Smooth muscle cell (in vitro differentiated cells): ENCODE measurements around the gene SYNM. TPM values are rescaled to one million over a fixed set of nuclear protein-coding genes. Genes with fewer than 3 reads are reported as not detected.

Source experiments
- DNase-seq: peaks from one replicate; lab custom pipeline; 2025; ENCODE audit not compliant: unreplicated experiment; lab: John Stamatoyannopoulos, UW
- H2AFZ ChIP-seq: fragments of 200-600 bp; sonication (generic); 2 replicates; pipeline ENCODE4 v1.6.0; 2016; ENCODE audit warnings: antibody characterized with exemption, low read depth, mild to moderate bottlenecking
- H3F3A ChIP-seq: fragments of 200-600 bp; sonication (generic); 2 replicates; pipeline ENCODE4 v1.6.0; 2017; ENCODE audit warnings: antibody characterized with exemption, low read depth
- H3K27ac ChIP-seq: fragments of 200-600 bp; sonication (generic); 2 replicates; pipeline ENCODE4 v1.5.1; 2016; ENCODE audit warnings: low read depth, mild to moderate bottlenecking
- H3K27me3 ChIP-seq: fragments of 200-600 bp; sonication (generic); 2 replicates; pipeline ENCODE4 v1.6.1; 2016; ENCODE audit warnings: low read depth, mild to moderate bottlenecking
- H3K36me3 ChIP-seq: fragments of 200-600 bp; sonication (generic); 2 replicates; pipeline ENCODE4 v1.5.1; 2016; ENCODE audit warnings: low read depth
- H3K4me1 ChIP-seq: fragments of 200-600 bp; sonication (generic); 2 replicates; pipeline ENCODE4 v1.5.1; 2016; ENCODE audit warnings: low read depth
- H3K4me2 ChIP-seq: fragments of 200-600 bp; sonication (generic); 2 replicates; pipeline ENCODE4 v1.6.0; 2016; ENCODE audit warnings: mild to moderate bottlenecking
- H3K4me3 ChIP-seq: fragments of 200-600 bp; sonication (generic); 2 replicates; pipeline ENCODE4 v1.5.1; 2016; ENCODE audit warnings: mild to moderate bottlenecking
- H3K79me2 ChIP-seq: fragments of 200-600 bp; sonication (generic); 2 replicates; pipeline ENCODE4 v1.6.0; 2016; ENCODE audit warnings: low read depth, mild to moderate bottlenecking
- H3K9ac ChIP-seq: fragments of 200-600 bp; sonication (generic); 2 replicates; pipeline ENCODE4 v1.6.0; 2016; ENCODE audit warnings: low read depth
- H3K9me3 ChIP-seq: fragments of 200-600 bp; sonication (generic); replicated peaks from 2 replicates; pipeline ENCODE4 v1.5.1; 2016; ENCODE audit warnings: low read depth
- H4K20me1 ChIP-seq: fragments of 200-600 bp; sonication (generic); 2 replicates; pipeline ENCODE4 v1.6.0; 2016; ENCODE audit warnings: low read depth
- WGBS: methylation state at CpG from one replicate; pipeline ENCODE4 v1.1.7; 2016; ENCODE audit warnings: low lambda C conversion rate; 5-methylcytosine and 5-hydroxymethylcytosine counted together
- polyA plus RNA-seq: library from polyadenylated mRNA; unstranded; fragments of >200 nt; fragmentation: Nextera tagmentation; extraction: Ambion mirVana; gene quantifications from 2 replicates; pipeline ENCODE4 v1.2.1, GENCODE V29; 2016
- total RNA-seq: library from RNA; depleted of rRNA; stranded (reverse); fragments of >200 nt; gene quantifications from 2 replicates; pipeline ENCODE4 v1.2.3, GENCODE V29; 2014
- TF ChIP-seq, protein P1 (sequence below): fragments of 200-600 bp; sonication (generic); IDR thresholded peaks from 2 replicates; pipeline ENCODE4 v1.5.1; 2017; ENCODE audit warnings: borderline replicate concordance, mild to moderate bottlenecking, antibody characterized with exemption; ENCODE audit not compliant: insufficient read depth, poor library complexity, severe bottlenecking

SYNM gene
- total and polyA plus RNA-seq, 2 experiments from 2014 or later: 1.3 to 3.0 TPM

- 97% methylated on average over 3 of the region's 3 CpGs for WGBS
- Histone ChIP-seq H3K27ac (no peak overlapping the region), H3K4me1 (peaks cover 4% of the 10 kb centered on the region), H4K20me1 (no peaks in the 10 kb centered on the region), H3K36me3 (peaks cover 3% of the 10 kb centered on the region), H3K9ac (no peak overlapping the region), H3F3A (no peaks in the 10 kb centered on the region), H3K4me3 (no peak overlapping the region), H3K27me3 (no peaks in the 10 kb centered on the region), H3K9me3 (no peaks in the 10 kb centered on the region), H2AFZ (no peak overlapping the region), H3K4me2 (no peak overlapping the region), H3K79me2 (no peaks in the 10 kb centered on the region)
- DNase-seq: no peak
- TF ChIP-seq, protein P1, sequence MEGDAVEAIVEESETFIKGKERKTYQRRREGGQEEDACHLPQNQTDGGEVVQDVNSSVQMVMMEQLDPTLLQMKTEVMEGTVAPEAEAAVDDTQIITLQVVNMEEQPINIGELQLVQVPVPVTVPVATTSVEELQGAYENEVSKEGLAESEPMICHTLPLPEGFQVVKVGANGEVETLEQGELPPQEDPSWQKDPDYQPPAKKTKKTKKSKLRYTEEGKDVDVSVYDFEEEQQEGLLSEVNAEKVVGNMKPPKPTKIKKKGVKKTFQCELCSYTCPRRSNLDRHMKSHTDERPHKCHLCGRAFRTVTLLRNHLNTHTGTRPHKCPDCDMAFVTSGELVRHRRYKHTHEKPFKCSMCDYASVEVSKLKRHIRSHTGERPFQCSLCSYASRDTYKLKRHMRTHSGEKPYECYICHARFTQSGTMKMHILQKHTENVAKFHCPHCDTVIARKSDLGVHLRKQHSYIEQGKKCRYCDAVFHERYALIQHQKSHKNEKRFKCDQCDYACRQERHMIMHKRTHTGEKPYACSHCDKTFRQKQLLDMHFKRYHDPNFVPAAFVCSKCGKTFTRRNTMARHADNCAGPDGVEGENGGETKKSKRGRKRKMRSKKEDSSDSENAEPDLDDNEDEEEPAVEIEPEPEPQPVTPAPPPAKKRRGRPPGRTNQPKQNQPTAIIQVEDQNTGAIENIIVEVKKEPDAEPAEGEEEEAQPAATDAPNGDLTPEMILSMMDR: no peak
These were observed 59.2 kb downstream of the SYNM start for GRCh38 chr15:99164119-99164518.

- Histone ChIP-seq H3K4me2 (no peak overlapping the region), H3K9ac (no peak overlapping the region), H3K9me3 (no peaks in the 10 kb centered on the region), H3K36me3 (peaks cover 3% of the 10 kb centered on the region), H3K4me1 (peaks cover 7% of the 10 kb centered on the region), H2AFZ (no peak overlapping the region), H3K4me3 (no peak overlapping the region), H4K20me1 (no peaks in the 10 kb centered on the region), H3K27me3 (no peaks in the 10 kb centered on the region), H3F3A (peaks cover 8% of the 10 kb centered on the region), H3K79me2 (no peaks in the 10 kb centered on the region), H3K27ac (no peak overlapping the region)
- DNase-seq: no peak
- WGBS: 76% methylated on average over 3 of the region's 3 CpGs
- TF ChIP-seq, protein P1: no peak
These were observed 60.3 kb downstream of the SYNM start for GRCh38 chr15:99165020-99165790.

GRCh38 chr15:99165956-99166689, 61.2 kb downstream of the SYNM start:
- 86% methylated on average over 23 of the region's 23 CpGs for WGBS
- no peak overlapping the region for H3K27ac ChIP-seq
- TF ChIP-seq, protein P1: no peak
- no peaks in the 10 kb centered on the region for H4K20me1 ChIP-seq
- no peak overlapping the region for H3K4me2 ChIP-seq
- no peaks in the 10 kb centered on the region for H3K9me3 ChIP-seq
- peaks cover 17% of the 10 kb centered on the region for H3F3A ChIP-seq
- no peak overlapping the region for H3K9ac ChIP-seq
- DNase-seq: no peak
- H3K79me2 ChIP-seq: no peaks in the 10 kb centered on the region
- H3K4me1 ChIP-seq: peaks cover 13% of the 10 kb centered on the region
- H3K27me3 ChIP-seq: no peaks in the 10 kb centered on the region
- no peak overlapping the region for H3K4me3 ChIP-seq
- no peak overlapping the region for H2AFZ ChIP-seq
- peaks cover 3% of the 10 kb centered on the region for H3K36me3 ChIP-seq
